Tibial artery (tissue), 4 donors: ENCODE data around the gene ZNF784.

Source experiments
- DNase-seq, 2 donors: peaks; one replicate each; pipeline ENCODE4 v3.0.0-alpha.2; 2019
- H3K27ac ChIP-seq, 2 donors: fragments of 200-600 bp; sonication (generic) in 1 of 2; 1 replicate in 1 of 2; 2 replicates in 1 of 2; pipeline ENCODE4 v1.5.1; 2018 to 2019; ENCODE audit warnings: mild to moderate bottlenecking in 1 of 2
- H3K27me3 ChIP-seq, 2 donors: fragments of 200-600 bp; sonication (generic) in 1 of 2; one replicate each; pipeline versions ENCODE4 v1.5.1 to v1.6.0; 2016 to 2019
- H3K36me3 ChIP-seq, 3 donors: fragments of 200-600 bp; sonication (generic) in 2 of 3; one replicate each; pipeline ENCODE4 v1.5.1; 2016 to 2019; ENCODE audit warnings: mild to moderate bottlenecking in 2 of 3
- H3K4me1 ChIP-seq, 4 donors: fragments of 200-600 bp; sonication (generic) in 2 of 4; 1 replicate in 3 of 4; 2 replicates in 1 of 4; pipeline ENCODE4 v1.5.1; 2016 to 2019
- H3K4me3 ChIP-seq, 2 donors: fragments of 200-600 bp; sonication (generic) in 1 of 2; 1 replicate in 1 of 2; 2 replicates in 1 of 2; pipeline ENCODE4 v1.5.1; 2018 to 2019; ENCODE audit warnings: mild to moderate bottlenecking in 2 of 2
- H3K9me3 ChIP-seq, 3 donors: fragments of 200-600 bp; sonication (generic) in 1 of 3; one replicate each; pipeline ENCODE4 v1.5.1; 2016 to 2019
- intact Hi-C: fragments of 100-400 bp; cut with DNase I; formaldehyde crosslinking; loops from one replicate; pipeline ENCODE4 v1.15.0; 2023; ENCODE audit warnings: low total_unique reads
- TF ChIP-seq, protein P1 (sequence below), 2 experiments: fragments of 200-600 bp in 1 of 2; fragments of 450-650 bp in 1 of 2; IDR thresholded peaks; one replicate each; pipeline ENCODE4 v1.5.1; 2017 to 2019; ENCODE audit warnings: antibody characterized with exemption in 2 of 2, mild to moderate bottlenecking in 1 of 2, moderate library complexity in 1 of 2

The ZNF784 gene

DNA sequence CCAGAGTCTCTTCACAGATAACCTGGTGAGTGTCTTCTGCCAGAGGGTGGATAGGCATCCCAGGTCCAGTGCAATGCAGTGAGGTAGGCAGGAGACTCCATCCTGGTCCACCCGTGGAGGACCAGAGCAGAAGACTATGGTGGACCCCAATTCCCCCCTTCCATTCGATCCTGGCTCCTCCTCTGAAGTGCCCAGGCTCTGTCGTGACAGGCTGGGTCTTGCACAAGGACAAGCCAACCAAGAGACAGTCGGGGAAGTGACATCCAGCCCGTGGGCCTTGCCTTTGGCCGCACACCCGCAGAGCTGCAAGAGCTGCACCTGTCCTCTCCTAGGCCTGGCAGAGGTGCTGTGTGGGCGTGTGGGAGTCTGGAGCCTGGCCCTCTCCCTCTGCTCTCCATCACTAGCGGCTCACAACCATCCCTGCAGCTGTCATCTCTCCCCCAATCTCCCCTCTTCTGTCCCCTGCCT, 3.1 kb downstream of the ZNF784 start:
- Histone ChIP-seq H3K27me3 (no peaks in the 10 kb centered on the region), H3K9me3 (no peaks in the 10 kb centered on the region), H3K36me3 (peaks cover 23 to 41% (median 27%) of the 10 kb centered on the region in 3 donors), H3K27ac (no peak overlapping the region), H3K4me3 (no peak overlapping the region), H3K4me1 (peaks cover 0 to 14% (median 6%) of the 10 kb centered on the region in 4 donors)
- TF ChIP-seq, protein P1, sequence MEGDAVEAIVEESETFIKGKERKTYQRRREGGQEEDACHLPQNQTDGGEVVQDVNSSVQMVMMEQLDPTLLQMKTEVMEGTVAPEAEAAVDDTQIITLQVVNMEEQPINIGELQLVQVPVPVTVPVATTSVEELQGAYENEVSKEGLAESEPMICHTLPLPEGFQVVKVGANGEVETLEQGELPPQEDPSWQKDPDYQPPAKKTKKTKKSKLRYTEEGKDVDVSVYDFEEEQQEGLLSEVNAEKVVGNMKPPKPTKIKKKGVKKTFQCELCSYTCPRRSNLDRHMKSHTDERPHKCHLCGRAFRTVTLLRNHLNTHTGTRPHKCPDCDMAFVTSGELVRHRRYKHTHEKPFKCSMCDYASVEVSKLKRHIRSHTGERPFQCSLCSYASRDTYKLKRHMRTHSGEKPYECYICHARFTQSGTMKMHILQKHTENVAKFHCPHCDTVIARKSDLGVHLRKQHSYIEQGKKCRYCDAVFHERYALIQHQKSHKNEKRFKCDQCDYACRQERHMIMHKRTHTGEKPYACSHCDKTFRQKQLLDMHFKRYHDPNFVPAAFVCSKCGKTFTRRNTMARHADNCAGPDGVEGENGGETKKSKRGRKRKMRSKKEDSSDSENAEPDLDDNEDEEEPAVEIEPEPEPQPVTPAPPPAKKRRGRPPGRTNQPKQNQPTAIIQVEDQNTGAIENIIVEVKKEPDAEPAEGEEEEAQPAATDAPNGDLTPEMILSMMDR (IDR thresholded peaks at IDR 0.05): no peak
- intact Hi-C loops: loop anchor here (5.0 kb wide), 1 partner anchor 104 kb away; no protein-coding TSS in a partner anchor
- DNase-seq: no peak

DNA sequence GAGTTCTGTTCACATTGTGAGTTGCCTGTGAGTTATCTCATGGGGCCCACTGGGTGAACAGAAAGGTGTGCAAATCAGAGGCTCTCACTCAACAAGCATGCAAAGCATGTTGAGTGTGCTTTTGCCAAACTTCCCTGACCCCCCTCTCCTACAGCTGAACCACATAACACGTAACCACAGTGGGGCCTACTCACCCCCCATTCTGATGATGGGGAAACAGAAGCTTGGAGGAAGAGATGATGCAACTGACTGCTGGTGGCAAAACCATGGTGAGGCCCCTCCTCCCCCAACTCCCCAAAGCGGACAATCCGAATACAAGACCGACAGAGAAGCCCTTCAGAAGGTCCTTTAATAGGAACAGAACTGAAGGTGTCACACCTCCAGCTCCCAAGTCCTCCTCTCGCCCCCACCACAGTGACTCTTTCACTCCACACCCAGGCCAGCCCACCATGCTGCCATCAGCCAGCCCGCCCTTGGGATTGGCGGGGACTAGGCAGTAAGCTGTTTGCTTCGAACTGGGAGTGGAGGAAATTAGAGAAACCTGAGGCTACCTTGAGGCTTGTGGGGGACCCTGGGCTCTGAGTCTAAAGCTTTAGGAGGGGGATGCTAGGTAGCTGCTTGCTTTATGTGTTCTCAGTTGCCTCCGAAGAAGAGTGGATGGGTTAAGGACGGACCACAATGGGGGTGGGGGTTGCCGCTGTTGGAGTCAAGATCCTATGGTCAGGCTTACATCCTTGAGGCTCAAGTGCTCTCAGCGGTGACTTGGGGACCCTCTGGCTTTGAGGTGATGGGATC, 3.8 kb downstream of the ZNF784 start:
- no peak for DNase-seq
- peaks cover 0 to 14% (median 6%) of the 10 kb centered on the region in 4 donors for H3K4me1 ChIP-seq
- intact Hi-C loops: loop anchor here (5.0 kb wide), 1 partner anchor 103 kb away; no protein-coding TSS in a partner anchor
- peaks cover 27 to 48% (median 33%) of the 10 kb centered on the region in 3 donors for H3K36me3 ChIP-seq
- no peak overlapping the region for H3K4me3 ChIP-seq
- H3K9me3 ChIP-seq: no peaks in the 10 kb centered on the region
- H3K27me3 ChIP-seq: no peaks in the 10 kb centered on the region
- TF ChIP-seq, protein P1 (IDR thresholded peaks at IDR 0.05): no peak
- H3K27ac ChIP-seq: no peak overlapping the region

DNA sequence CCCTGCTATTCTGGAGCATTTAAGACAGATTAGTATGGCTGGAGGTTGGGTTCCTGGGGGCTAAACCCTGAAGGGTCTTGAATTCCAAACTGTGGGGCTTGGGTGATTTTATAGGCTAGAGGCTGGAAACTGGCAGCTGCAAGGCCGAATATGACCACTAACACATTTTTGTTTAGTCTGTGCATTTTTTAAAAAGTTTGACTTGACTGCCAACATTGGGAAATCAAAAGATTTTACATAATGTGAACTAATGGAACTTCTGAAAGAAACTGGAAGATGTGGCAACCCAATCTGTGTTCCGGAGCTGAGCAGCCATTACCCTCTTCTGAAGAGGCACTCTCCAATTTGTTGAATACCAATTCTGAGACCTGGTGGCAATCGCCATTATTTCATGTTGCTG, 5.1 kb downstream of the ZNF784 start:
- no peaks in the 10 kb centered on the region for H3K9me3 ChIP-seq
- peaks cover 32 to 61% (median 43%) of the 10 kb centered on the region in 3 donors for H3K36me3 ChIP-seq
- no peaks in the 10 kb centered on the region for H3K27me3 ChIP-seq
- intact Hi-C loops: no loop called here
- TF ChIP-seq, protein P1 (IDR thresholded peaks at IDR 0.05): no peak
- H3K4me1 ChIP-seq: peaks cover 0 to 7% (median 3%) of the 10 kb centered on the region in 4 donors
- no peak overlapping the region for H3K4me3 ChIP-seq
- no peak for DNase-seq
- no peak overlapping the region for H3K27ac ChIP-seq

GRCh38 chr19:55618426-55618825, 5.9 kb downstream of the ZNF784 start:
- H3K4me1 ChIP-seq: peaks cover 0 to under 1% (median under 1%) of the 10 kb centered on the region in 4 donors
- intact Hi-C loops: no loop called here
- H3K9me3 ChIP-seq: no peaks in the 10 kb centered on the region
- H3K27me3 ChIP-seq: no peaks in the 10 kb centered on the region
- H3K27ac ChIP-seq: no peak overlapping the region
- TF ChIP-seq, protein P1 (IDR thresholded peaks at IDR 0.05): no peak
- no peak for DNase-seq
- peaks cover 32 to 69% (median 50%) of the 10 kb centered on the region in 3 donors for H3K36me3 ChIP-seq
- no peak overlapping the region for H3K4me3 ChIP-seq

- no peaks in the 10 kb centered on the region for H3K4me1 ChIP-seq
- no peak for DNase-seq
- H3K27me3 ChIP-seq: no peaks in the 10 kb centered on the region
- no peaks in the 10 kb centered on the region for H3K9me3 ChIP-seq
- no peak overlapping the region for H3K4me3 ChIP-seq
- peaks cover 32 to 69% (median 50%) of the 10 kb centered on the region in 3 donors for H3K36me3 ChIP-seq
- TF ChIP-seq, protein P1 (IDR thresholded peaks at IDR 0.05): no peak
- no peak overlapping the region for H3K27ac ChIP-seq
- intact Hi-C loops: no loop called here
Observed at GRCh38 chr19:55617426-55617825, 6.9 kb downstream of the ZNF784 start.
